GM12878 (cell line): ENCODE data around the gene CFAP97. TPM values are rescaled to one million over a fixed set of nuclear protein-coding genes. Genes with fewer than 3 reads are reported as not detected.

Experiments used
- ATAC-seq: fragments of 200-7000 bp; cut with Tn5 transposase; 3 replicates; pipeline ENCODE4 v1.9.1; 2020; ENCODE audit warnings: mild to moderate bottlenecking, moderate library complexity
- BruUV-seq: library from RNA; stranded (reverse); fragments of 400-500 nt; replicated peaks from 2 replicates; lab custom pipeline; 2021; lab: Mats Ljungman, UMichigan
- CTCF ChIA-PET: fragments of 300-600 bp; sonication (Branson Sonifier 250); formaldehyde crosslinking; extraction: SDS; loops from one replicate; lab custom pipeline; 2021; ENCODE audit warnings: inconsistent platforms; lab: Yijun Ruan, JAX
- POLR2A ChIA-PET: fragments of 350-600 bp; formaldehyde crosslinking; extraction: SDS; loops from one replicate; lab custom pipeline; 2021; ENCODE audit warnings: inconsistent platforms; lab: Charles Lee
- RAD21 ChIA-PET: fragments of 300-600 bp; sonication (Branson Sonifier 250); formaldehyde crosslinking; loops from one replicate; lab custom pipeline; 2023; ENCODE audit warnings: antibody characterized with exemption; ENCODE audit not compliant: unreplicated experiment; lab: Charles Lee
- SMC1A ChIA-PET: fragments of 300-600 bp; sonication (Branson Sonifier 250); formaldehyde crosslinking; loops from one replicate; lab custom pipeline; 2023; ENCODE audit not compliant: unreplicated experiment, uncharacterized antibody; lab: Charles Lee
- DNase-seq: peaks from one replicate; pipeline ENCODE4 v3.0.0-alpha.2; 2011; ENCODE audit warnings: low read depth, low spot score
- FAIRE-seq: peaks from 3 replicates; lab custom pipeline; 2011; peaks lifted over from hg19 to GRCh38; lab: Jason Lieb, UNC
- H2AFZ ChIP-seq: 2 replicates; pipeline ENCODE4 v1.6.0; 2011; ENCODE audit warnings: low read depth, low read length, control low read depth; ENCODE audit not compliant: control insufficient read depth
- H3K27ac ChIP-seq: 2 replicates; pipeline ENCODE4 v1.5.1; 2011; ENCODE audit warnings: control low read depth; ENCODE audit not compliant: control insufficient read depth, insufficient read depth
- H3K27me3 ChIP-seq, 2 experiments: replicated peaks in 1 of 2; 2 replicates each; pipeline versions ENCODE4 v1.6.0 to v1.6.1; 2011; ENCODE audit warnings: low read length in 1 of 2; ENCODE audit not compliant: control insufficient read depth in 2 of 2, insufficient read depth in 2 of 2
- H3K36me3 ChIP-seq, 2 experiments: 2 replicates each; pipeline ENCODE4 v1.5.1; 2011; ENCODE audit warnings: low read length in 1 of 2; ENCODE audit not compliant: control insufficient read depth in 2 of 2, insufficient read depth in 2 of 2
- H3K4me1 ChIP-seq: 2 replicates; pipeline ENCODE4 v1.6.1; 2011; ENCODE audit warnings: mild to moderate bottlenecking, low read length, moderate library complexity, mixed read lengths; ENCODE audit not compliant: control insufficient read depth, insufficient read depth
- H3K4me2 ChIP-seq: 2 replicates; pipeline ENCODE4 v1.6.0; 2011; ENCODE audit warnings: control low read depth; ENCODE audit not compliant: control insufficient read depth, insufficient read depth
- H3K4me3 ChIP-seq: fragments of 200-600 bp; sonication (generic); 2 replicates; pipeline ENCODE4 v1.5.1; 2016
- H3K79me2 ChIP-seq: 2 replicates; pipeline ENCODE4 v1.6.0; 2011; ENCODE audit warnings: low read length; ENCODE audit not compliant: control insufficient read depth, insufficient read depth
- H3K9ac ChIP-seq: 2 replicates; pipeline ENCODE4 v1.8.0; 2011; ENCODE audit warnings: low read length, control low read depth, mixed read lengths; ENCODE audit not compliant: control insufficient read depth, insufficient read depth
- H3K9me3 ChIP-seq: replicated peaks from 3 replicates; pipeline ENCODE4 v1.5.1; 2011; ENCODE audit warnings: mild to moderate bottlenecking, low read length; ENCODE audit not compliant: control insufficient read depth, insufficient read depth
- H4K20me1 ChIP-seq: 2 replicates; pipeline ENCODE4 v1.6.0; 2011; ENCODE audit not compliant: control insufficient read depth, insufficient read depth
- BHLHE40 ChIP-seq, 2 experiments: fragments of 450-650 bp in 1 of 2; IDR thresholded peaks; 2 replicates each; pipeline ENCODE4 v1.6.1; 2011 to 2017; ENCODE audit warnings: low read depth in 2 of 2, borderline replicate concordance in 1 of 2, improper control_type of control experiment in 1 of 2, low read length in 1 of 2, mild to moderate bottlenecking in 1 of 2
- CBX5 ChIP-seq: sonication (generic); IDR thresholded peaks from 2 replicates; pipeline ENCODE4 v1.6.1; 2016; ENCODE audit warnings: low read depth, moderate library complexity, mild to moderate bottlenecking, inconsistent platforms
- CHD4 ChIP-seq: fragments of 200-600 bp; sonication (generic); IDR thresholded peaks from 2 replicates; pipeline ENCODE4 v1.6.1; 2016; ENCODE audit warnings: mild to moderate bottlenecking
- KDM1A ChIP-seq: fragments of 200-600 bp; sonication (generic); IDR thresholded peaks from 2 replicates; pipeline ENCODE4 v1.6.1; 2016; ENCODE audit warnings: borderline replicate concordance
- MEF2A ChIP-seq: IDR thresholded peaks from 2 replicates; pipeline ENCODE4 v1.6.1; 2011; ENCODE audit warnings: low read depth, mild to moderate bottlenecking, low read length, moderate library complexity; ENCODE audit not compliant: insufficient read depth
- NBN ChIP-seq: fragments of 450-650 bp; IDR thresholded peaks from 2 replicates; pipeline ENCODE4 v1.6.1; 2016
- RBBP5 ChIP-seq: fragments of 200-600 bp; sonication (generic); conservative IDR thresholded peaks from 2 replicates; pipeline ENCODE4 v1.6.1; 2016
- RCOR1 ChIP-seq: conservative IDR thresholded peaks from 2 replicates; pipeline ENCODE4 v1.6.1; 2012; ENCODE audit warnings: low read depth, low read length, improper control_type of control experiment
- RUNX3 ChIP-seq: IDR thresholded peaks from 2 replicates; pipeline ENCODE4 v1.6.1; 2012; ENCODE audit warnings: low read length, inconsistent platforms
- SIN3A ChIP-seq: IDR thresholded peaks from 2 replicates; pipeline ENCODE4 v1.6.1; 2012; ENCODE audit warnings: low read depth, low read length, improper control_type of control experiment
- SMAD1 ChIP-seq: fragments of 450-650 bp; IDR thresholded peaks from 2 replicates; pipeline ENCODE4 v1.6.1; 2018; ENCODE audit warnings: mild to moderate bottlenecking, low read depth; ENCODE audit not compliant: partially characterized antibody
- SUPT20H ChIP-seq: IDR thresholded peaks from 2 replicates; pipeline ENCODE4 v1.6.1; 2011; ENCODE audit warnings: low read depth, mild to moderate bottlenecking, low read length, moderate library complexity, borderline replicate concordance; ENCODE audit not compliant: control insufficient read depth
- TCF7 ChIP-seq: IDR thresholded peaks from 2 replicates; pipeline ENCODE4 v1.6.1; 2014; ENCODE audit warnings: antibody characterized with exemption, borderline replicate concordance
- ZBTB4 ChIP-seq: fragments of 450-650 bp; formaldehyde crosslinking; IDR thresholded peaks from 2 replicates; pipeline ENCODE4 v1.4.0; 2022; ENCODE audit warnings: mild to moderate bottlenecking, moderate library complexity
- ZBTB40 ChIP-seq: fragments of 450-650 bp; IDR thresholded peaks from 2 replicates; pipeline ENCODE4 v1.6.1; 2016; ENCODE audit warnings: mild to moderate bottlenecking, moderate library complexity, borderline replicate concordance
- in situ Hi-C: fragments of 300-500 bp; cut with MboI; formaldehyde crosslinking; loops from 9 replicates; pipeline ENCODE4 v1.14.3; 2018; ENCODE audit warnings: mixed read lengths
- intact Hi-C: fragments of 100-400 bp; cut with micrococcal nuclease; formaldehyde crosslinking; loops from one replicate; pipeline ENCODE4 v1.14.2; 2022; ENCODE audit not compliant: unreplicated experiment
- polyA plus RNA-seq, 11 experiments: library from polyadenylated mRNA; depleted of rRNA in 4 of 11; unstranded in 6 of 11; stranded (reverse) in 5 of 11; fragments of >200 nt; fragmentation: Nextera tagmentation in 4 of 11; fragmentation: Illumina TruSeq in 1 of 11; extraction: Ambion mirVana in 4 of 11; extraction: Trizol in 1 of 11; gene quantifications; 1 replicate in 1 of 11; 2 replicates in 10 of 11; pipeline versions ENCODE4 v1.2.1 to v1.2.3, GENCODE V29; 2011 to 2016; ENCODE audit warnings: inconsistent platforms in 2 of 11, missing spikeins in 2 of 11, low read depth in 1 of 11
- total RNA-seq, 4 experiments: library from RNA; depleted of rRNA in 3 of 4; stranded (reverse); fragments of >200 nt in 3 of 4; fragmentation: Illumina TruSeq in 1 of 4; extraction: Trizol in 1 of 4; gene quantifications; 2 replicates each; pipeline versions ENCODE4 v1.2.1 to v1.2.3, GENCODE V29; 2013 to 2021
- TF ChIP-seq, protein P1 (sequence below): fragments of 450-650 bp; IDR thresholded peaks from 2 replicates; pipeline ENCODE4 v1.6.1; 2017; ENCODE audit warnings: antibody characterized with exemption, mild to moderate bottlenecking, moderate library complexity

The CFAP97 gene
- total and polyA plus RNA-seq, 10 of the 15 experiments (the other 5 are each of a cell fraction or from before 2014, with no cell fraction given), result 26.4 to 62.7 (median 48.0) TPM

DNA sequence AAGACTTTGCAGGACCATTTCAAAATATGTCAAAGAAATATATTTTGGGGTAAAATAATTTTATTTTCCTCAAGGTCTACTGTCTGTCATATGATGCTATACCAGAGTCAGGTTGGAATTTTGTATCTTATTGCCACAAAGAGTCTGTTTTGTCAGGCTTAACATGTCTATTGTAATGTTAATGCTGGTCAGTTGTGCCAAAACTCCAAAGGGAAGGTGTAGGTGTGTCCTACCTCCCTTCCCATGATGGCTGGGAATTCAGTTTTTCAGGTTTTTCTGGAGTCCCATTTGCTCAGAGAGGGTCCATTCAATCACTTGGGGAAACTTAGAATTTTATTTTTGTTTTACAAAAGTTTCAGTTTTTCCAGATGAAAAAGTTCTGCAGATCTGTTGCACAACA is 94.1 kb downstream of the CFAP97 start:
- no TSS peak for BruUV-seq
- H3K4me2 ChIP-seq, result no peak overlapping the region
- peaks cover 3% of the 10 kb centered on the region; the same call in 1 of the 2 replicates for H3K4me1 ChIP-seq
- H3K79me2 ChIP-seq, result no peaks in the 10 kb centered on the region
- FAIRE-seq, result no peak
- no peaks in the 10 kb centered on the region for H3K36me3 ChIP-seq
- no peak overlapping the region for H3K27ac ChIP-seq
- H4K20me1 ChIP-seq, result no peaks in the 10 kb centered on the region
- ATAC-seq, result no peak
- DNase-seq, result no peak
- H3K9me3 ChIP-seq, result no peaks in the 10 kb centered on the region
- ChIA-PET POLR2A (no interaction called here), RAD21 (no interaction called here), SMC1A (interaction anchor here (1.5 kb wide), 1 partner anchor 70 kb away, joined by 4 read pairs; no protein-coding TSS in a partner anchor), CTCF (no interaction called here)
- no peak overlapping the region for H3K9ac ChIP-seq
- intact Hi-C loops (no loop called here), in situ Hi-C loops (no loop called here)
- H3K4me3 ChIP-seq, result no peak overlapping the region
- H3K27me3 ChIP-seq, result peaks cover 0 to 3% of the 10 kb centered on the region in 2 experiments; a peak in 2 of 4 replicates
- H2AFZ ChIP-seq, result no peak overlapping the region
- TF ChIP-seq KDM1A, result no peak
- TF ChIP-seq BHLHE40 (IDR thresholded peaks at IDR 0.05; ENCODE audit: borderline replicate concordance in 1 of 2, low read depth in 2 of 2, low read length in 1 of 2), result no peak
- TF ChIP-seq TCF7, result no peak
- TF ChIP-seq SIN3A, result no peak
- TF ChIP-seq SUPT20H, result no peak
- TF ChIP-seq RBBP5, result no peak
- no peak for TF ChIP-seq MEF2A
- no peak for TF ChIP-seq SMAD1
- TF ChIP-seq, protein P1, sequence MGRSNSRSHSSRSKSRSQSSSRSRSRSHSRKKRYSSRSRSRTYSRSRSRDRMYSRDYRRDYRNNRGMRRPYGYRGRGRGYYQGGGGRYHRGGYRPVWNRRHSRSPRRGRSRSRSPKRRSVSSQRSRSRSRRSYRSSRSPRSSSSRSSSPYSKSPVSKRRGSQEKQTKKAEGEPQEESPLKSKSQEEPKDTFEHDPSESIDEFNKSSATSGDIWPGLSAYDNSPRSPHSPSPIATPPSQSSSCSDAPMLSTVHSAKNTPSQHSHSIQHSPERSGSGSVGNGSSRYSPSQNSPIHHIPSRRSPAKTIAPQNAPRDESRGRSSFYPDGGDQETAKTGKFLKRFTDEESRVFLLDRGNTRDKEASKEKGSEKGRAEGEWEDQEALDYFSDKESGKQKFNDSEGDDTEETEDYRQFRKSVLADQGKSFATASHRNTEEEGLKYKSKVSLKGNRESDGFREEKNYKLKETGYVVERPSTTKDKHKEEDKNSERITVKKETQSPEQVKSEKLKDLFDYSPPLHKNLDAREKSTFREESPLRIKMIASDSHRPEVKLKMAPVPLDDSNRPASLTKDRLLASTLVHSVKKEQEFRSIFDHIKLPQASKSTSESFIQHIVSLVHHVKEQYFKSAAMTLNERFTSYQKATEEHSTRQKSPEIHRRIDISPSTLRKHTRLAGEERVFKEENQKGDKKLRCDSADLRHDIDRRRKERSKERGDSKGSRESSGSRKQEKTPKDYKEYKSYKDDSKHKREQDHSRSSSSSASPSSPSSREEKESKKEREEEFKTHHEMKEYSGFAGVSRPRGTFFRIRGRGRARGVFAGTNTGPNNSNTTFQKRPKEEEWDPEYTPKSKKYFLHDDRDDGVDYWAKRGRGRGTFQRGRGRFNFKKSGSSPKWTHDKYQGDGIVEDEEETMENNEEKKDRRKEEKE, result no peak
- TF ChIP-seq RCOR1, result no peak
- no peak for TF ChIP-seq RUNX3
- no peak for TF ChIP-seq CBX5
- no peak for TF ChIP-seq ZBTB40
- no peak for TF ChIP-seq ZBTB4
- TF ChIP-seq NBN, result no peak
- no peak for TF ChIP-seq CHD4
